K562 (cell line): ENCODE data around the gene ZMYND8. TPM values are rescaled to one million over a fixed set of nuclear protein-coding genes. Genes with fewer than 3 reads are reported as not detected.

ENCODE experiments used
- ATAC-seq: fragments of 200-7000 bp; cut with Tn5 transposase; 3 replicates; pipeline ENCODE4 v1.9.1; 2020; ENCODE audit warnings: moderate library complexity
- BruUV-seq: library from RNA; stranded (reverse); fragments of 400-500 nt; replicated peaks from 2 replicates; lab custom pipeline; 2021; lab: Mats Ljungman, UMichigan
- CTCF ChIA-PET: fragments of 300-600 bp; formaldehyde crosslinking; extraction: SDS; loops from one replicate; lab custom pipeline; 2021; ENCODE audit warnings: low intra/inter-chr PET ratio; lab: Yijun Ruan, JAX
- POLR2A ChIA-PET: fragments of 300-600, 350-650 bp; sonication (Branson Sonifier 250); formaldehyde crosslinking; extraction: SDS; loops from one replicate; lab custom pipeline; 2021; ENCODE audit warnings: antibody characterized with exemption, inconsistent platforms; lab: Yijun Ruan, JAX
- DNase-seq, 4 experiments: peaks; one replicate each; pipeline versions ENCODE4 v3.0.0 to v3.0.0-alpha.2; 2011 to 2018; ENCODE audit warnings: low spot score in 3 of 4, mixed read lengths in 3 of 4; ENCODE audit errors: extremely low read depth in 1 of 4
- FAIRE-seq: peaks from 2 replicates; lab custom pipeline; 2011; peaks lifted over from hg19 to GRCh38; lab: Jason Lieb, UNC
- H2AFZ ChIP-seq: 2 replicates; pipeline ENCODE4 v1.6.0; 2011; ENCODE audit warnings: low read depth, low read length, control low read depth, inconsistent platforms
- H3K27ac ChIP-seq: fragments of 200-600 bp; 3 replicates; pipeline ENCODE4 v1.8.0; 2011; ENCODE audit warnings: low read depth, mild to moderate bottlenecking, control low read depth, inconsistent platforms, low read length, moderate library complexity, mixed read lengths; ENCODE audit errors: extremely low read depth
- H3K27me3 ChIP-seq, 2 experiments: fragments of 300-600 bp in 1 of 2; 2 replicates in 1 of 2; 3 replicates in 1 of 2; pipeline versions ENCODE4 v1.6.0 to v1.8.0; 2011; ENCODE audit warnings: inconsistent platforms in 2 of 2, low read length in 2 of 2, mild to moderate bottlenecking in 1 of 2, mixed read lengths in 1 of 2, moderate library complexity in 1 of 2; ENCODE audit not compliant: control insufficient read depth in 2 of 2, insufficient read depth in 2 of 2
- H3K36me3 ChIP-seq: fragments of 300-600 bp; 3 replicates; pipeline ENCODE4 v1.8.0; 2011; ENCODE audit warnings: mild to moderate bottlenecking, low read length, inconsistent platforms; ENCODE audit not compliant: control insufficient read depth, insufficient read depth
- H3K4me1 ChIP-seq, 2 experiments: fragments of 200-600 bp in 1 of 2; replicated peaks in 1 of 2; 2 replicates in 1 of 2; 3 replicates in 1 of 2; pipeline versions ENCODE4 v1.5.1 to v1.8.0; 2011; ENCODE audit warnings: inconsistent platforms in 2 of 2, low read length in 2 of 2, mild to moderate bottlenecking in 1 of 2, mixed read lengths in 1 of 2, moderate library complexity in 1 of 2; ENCODE audit not compliant: control insufficient read depth in 2 of 2, insufficient read depth in 2 of 2
- H3K4me2 ChIP-seq: 2 replicates; pipeline ENCODE4 v1.6.1; 2011; ENCODE audit warnings: low read length, control low read depth, inconsistent platforms, mixed read lengths; ENCODE audit not compliant: insufficient read depth
- H3K4me3 ChIP-seq: fragments of 200-600 bp; sonication (generic), shearing (Covaris generic); 2 replicates; pipeline ENCODE4 v1.5.1; 2016; ENCODE audit warnings: control low read depth, inconsistent platforms
- H3K79me2 ChIP-seq: fragments of 200-600 bp; 3 replicates; pipeline ENCODE4 v1.8.0; 2011; ENCODE audit warnings: low read length, inconsistent platforms; ENCODE audit not compliant: control insufficient read depth, insufficient read depth
- H3K9ac ChIP-seq, 2 experiments: 2 replicates each; pipeline versions ENCODE4 v1.6.0 to v1.6.1; 2011; ENCODE audit warnings: low read depth in 2 of 2, low read length in 2 of 2, control low read depth in 1 of 2, inconsistent platforms in 1 of 2, mild to moderate bottlenecking in 1 of 2, mixed read lengths in 1 of 2; ENCODE audit not compliant: insufficient read depth in 1 of 2
- H3K9me1 ChIP-seq: one replicate; pipeline ENCODE4 v1.6.0; 2011; ENCODE audit warnings: inconsistent platforms, mild to moderate bottlenecking, low read length, moderate library complexity; ENCODE audit not compliant: control insufficient read depth, insufficient read depth
- H3K9me3 ChIP-seq: replicated peaks from 2 replicates; pipeline ENCODE4 v1.5.1; 2011; ENCODE audit warnings: low read depth, low read length, inconsistent platforms; ENCODE audit not compliant: control insufficient read depth, insufficient read depth
- H4K20me1 ChIP-seq: replicated peaks from 2 replicates; pipeline ENCODE4 v1.6.1; 2011; ENCODE audit warnings: low read length, inconsistent platforms, mixed read lengths; ENCODE audit not compliant: control insufficient read depth, insufficient read depth
- CHD1 ChIP-seq: fragments of 200-600 bp; sonication (generic); IDR thresholded peaks from one replicate; pipeline ENCODE4 v1.6.1; 2012; ENCODE audit warnings: mild to moderate bottlenecking, moderate library complexity, low read length, inconsistent platforms
- CSDE1 ChIP-seq, 2 experiments: fragments of 450-650 bp; IDR thresholded peaks; 2 replicates each; pipeline ENCODE4 v1.6.1; 2016; ENCODE audit warnings: mild to moderate bottlenecking in 1 of 2
- E2F5 ChIP-seq: sonication (generic); formaldehyde crosslinking; IDR thresholded peaks from 2 replicates; pipeline ENCODE4 v1.8.0; 2022; ENCODE audit warnings: mild to moderate bottlenecking, missing genetic modification reagents
- EWSR1 ChIP-seq: fragments of 450-650 bp; IDR thresholded peaks from 2 replicates; pipeline ENCODE4 v1.6.1; 2018; ENCODE audit warnings: borderline replicate concordance, mild to moderate bottlenecking, low read depth, moderate library complexity; ENCODE audit not compliant: partially characterized antibody
- MLLT1 ChIP-seq, 2 experiments: fragments of 450-650 bp; IDR thresholded peaks; 2 replicates each; pipeline ENCODE4 v1.6.1; 2016
- RBFOX2 ChIP-seq: fragments of 200-400 bp; formaldehyde crosslinking; IDR thresholded peaks from 2 replicates; pipeline ENCODE4 v1.6.1; 2017; ENCODE audit warnings: low read depth, mild to moderate bottlenecking, low read length, moderate library complexity
- RFX1 ChIP-seq: fragments of 450-650 bp; IDR thresholded peaks from 2 replicates; pipeline ENCODE4 v1.6.1; 2016; ENCODE audit warnings: mild to moderate bottlenecking, moderate library complexity
- ZBTB11 ChIP-seq, 3 experiments: fragments of 200-800 bp in 1 of 3; fragments of 250-450 bp in 1 of 3; fragments of 450-650 bp in 1 of 3; sonication (Bioruptor Pico) in 1 of 3; sonication (Bioruptor generic) in 1 of 3; formaldehyde crosslinking in 1 of 3; IDR thresholded peaks; 2 replicates each; pipeline versions ENCODE4 v1.6.1 to v1.8.0; 2016 to 2022; ENCODE audit warnings: mild to moderate bottlenecking in 2 of 3, missing genetic modification characterization in 2 of 3, missing compliant biosample characterization in 1 of 3, moderate library complexity in 1 of 3
- ZKSCAN3 ChIP-seq: fragments of 250-450 bp; sonication (Bioruptor Pico); IDR thresholded peaks from 2 replicates; pipeline ENCODE4 v1.4.0; 2020
- ZNF134 ChIP-seq: fragments of 250-450 bp; sonication (Bioruptor Pico); conservative IDR thresholded peaks from 2 replicates; pipeline ENCODE4 v1.4.0; 2020
- ZNF639 ChIP-seq, 2 experiments: fragments of 200-800 bp in 1 of 2; sonication (Bioruptor generic) in 1 of 2; sonication (generic) in 1 of 2; formaldehyde crosslinking in 1 of 2; IDR thresholded peaks in 1 of 2; conservative IDR thresholded peaks in 1 of 2; 2 replicates each; pipeline versions ENCODE4 v1.5.0 to v1.6.1; 2016 to 2020; ENCODE audit warnings: missing compliant biosample characterization in 1 of 2, missing genetic modification characterization in 1 of 2, missing genetic modification reagents in 1 of 2
- WGBS: fragments of 100-300 bp; shearing (Covaris generic); methylation state at CpG from one replicate; pipeline ENCODE4 v1.1.6; 2016; ENCODE audit warnings: low coverage, mixed read lengths; ENCODE audit not compliant: insufficient coverage; ENCODE audit errors: missing lambda C conversion rate; 5-methylcytosine and 5-hydroxymethylcytosine counted together
- in situ Hi-C: fragments of 300-500 bp; cut with MboI; formaldehyde crosslinking; loops from 4 replicates; pipeline ENCODE4 v1.15.0; 2018; ENCODE audit warnings: inconsistent platforms, mixed read lengths
- intact Hi-C: fragments of 100-400 bp; cut with micrococcal nuclease; formaldehyde crosslinking; loops from 2 replicates; pipeline ENCODE4 v1.14.2; 2022
- polyA plus RNA-seq, 8 experiments: library from polyadenylated mRNA; depleted of rRNA in 4 of 8; stranded (reverse) in 5 of 8; unstranded in 3 of 8; fragments of >200 nt; fragmentation: Nextera tagmentation in 2 of 8; fragmentation: Illumina TruSeq in 1 of 8; extraction: Ambion mirVana in 2 of 8; extraction: Trizol in 1 of 8; gene quantifications; 2 replicates each; pipeline versions ENCODE4 v1.2.1 to v1.2.3, GENCODE V29; 2011 to 2014; ENCODE audit warnings: inconsistent platforms in 1 of 8, missing spikeins in 1 of 8
- total RNA-seq, 7 experiments: library from RNA; depleted of rRNA in 6 of 7; stranded (reverse); fragments of >200 nt in 6 of 7; fragmentation: Illumina TruSeq in 2 of 7; extraction: Trizol in 2 of 7; gene quantifications; 2 replicates each; pipeline versions ENCODE4 v1.2.1 to v1.2.3, GENCODE V29; 2011 to 2021; ENCODE audit warnings: low replicate concordance in 1 of 7

ZMYND8 gene
- total and polyA plus RNA-seq, 9 of the 15 experiments (the other 6 are each of a cell fraction or from before 2014, with no cell fraction given) = 31.8 to 148 (median 71.9) TPM

- intact Hi-C loops (no loop called here), in situ Hi-C loops (no loop called here)
- Histone ChIP-seq H3K4me1 (peaks cover 23 to 47% of the 10 kb centered on the region in 2 experiments), H3K27ac (peak overlapping the region; percentile 97), H3K9me1 (no peaks in the 10 kb centered on the region), H3K36me3 (peaks cover 98% of the 10 kb centered on the region), H3K9ac (peak overlapping the region in 1 of 2 experiments; percentile 92; a peak in 2 of 4 replicates), H3K9me3 (no peaks in the 10 kb centered on the region), H3K4me3 (peak overlapping the region; percentile 65), H3K27me3 (no peaks in the 10 kb centered on the region), H3K4me2 (peak overlapping the region; percentile 87), H4K20me1 (peaks cover 4% of the 10 kb centered on the region; the same call in 1 of the 2 replicates), H2AFZ (no peak overlapping the region), H3K79me2 (peaks cover 100% of the 10 kb centered on the region)
- 6% methylated on average over 7 of the region's 7 CpGs for WGBS
- ChIA-PET POLR2A (interaction anchor here (0.5 to 4.8 kb wide), 7 partner anchors 7 to 254 kb away, joined by 3 to 21 read pairs (median 4); partner anchors contain the start of gene ZMYND8), CTCF (no interaction called here)
- ATAC-seq = no peak
- no peak for FAIRE-seq
- BruUV-seq = no TSS peak
- DNase-seq = no peak
- TF ChIP-seq CHD1 (peak; percentile 25), ZNF639 (CRISPR knock-in tag; conservative IDR thresholded peaks at IDR 0.05 in 1 of 2, IDR thresholded peaks at IDR 0.05 in 1 of 2) (0 out of 4 replicates have a peak, but pooled peaks of 1 of the 2 experiments have one; percentile 10), CSDE1 (IDR thresholded peaks at IDR 0.05) (0 out of 4 replicates have a peak, but pooled peaks of 1 of the 2 experiments have one; percentile 11), MLLT1 (IDR thresholded peaks at IDR 0.05) (peak in 1 of 2 experiments; percentile 64; a peak in 3 of 4 replicates), RFX1 (no peak), ZKSCAN3 (no peak), EWSR1 (peak; percentile 43), ZNF134 (CRISPR knock-in tag) (no peak), RBFOX2 (peak; percentile 15; the same call in 1 of the 2 replicates), ZBTB11 (CRISPR knock-in tag; IDR thresholded peaks at IDR 0.05) (peak in 1 of 3 experiments; percentile 86; a peak in 2 of 6 replicates), E2F5 (CRISPR knock-in tag) (no peak)
Observed at GRCh38 chr20:47349365-47350180, 6.9 kb downstream of the ZMYND8 start.
